CD4-positive, alpha-beta T cell (primary cell): ENCODE results near the gene R3HCC1L. TPM values are rescaled to one million over a fixed set of nuclear protein-coding genes. Genes with fewer than 3 reads are reported as not detected.

Experiments used
- ATAC-seq: fragments of 200-7000 bp; cut with Tn5 transposase; one replicate; pipeline ENCODE4 v1.10.0; 2022; ENCODE audit warnings: mild to moderate bottlenecking; ENCODE audit not compliant: poor library complexity
- CTCF ChIA-PET: fragments of 350-600 bp; sonication (Branson Sonifier 250); formaldehyde crosslinking; loops from one replicate; lab custom pipeline; 2021; ENCODE audit warnings: antibody characterized with exemption, inconsistent platforms; lab: Charles Lee
- POLR2A ChIA-PET: fragments of 350-600 bp; sonication (Branson Sonifier 250); formaldehyde crosslinking; loops from one replicate; lab custom pipeline; 2021; ENCODE audit warnings: antibody characterized with exemption, inconsistent platforms; lab: Charles Lee
- DNase-seq, 14 experiments: peaks; one replicate each; pipeline ENCODE4 v3.0.0-alpha.2; 2013 to 2020; ENCODE audit warnings: mixed read lengths in 2 of 14
- H3K27ac ChIP-seq, 2 donors: one replicate each; pipeline versions ENCODE4 v1.5.1 to v1.7.0; 2013; ENCODE audit warnings: low read length in 2 of 2, low read depth in 1 of 2, mild to moderate bottlenecking in 1 of 2
- H3K27me3 ChIP-seq, 2 experiments: 1 replicate in 1 of 2; 2 replicates in 1 of 2; pipeline versions ENCODE4 v1.6.1 to v1.7.0; 2013; ENCODE audit warnings: low read length in 2 of 2, control low read depth in 1 of 2, mild to moderate bottlenecking in 1 of 2, moderate library complexity in 1 of 2; ENCODE audit not compliant: insufficient read depth in 2 of 2, control insufficient read depth in 1 of 2
- H3K36me3 ChIP-seq: one replicate; pipeline ENCODE4 v1.6.1; 2013; ENCODE audit warnings: low read length, control low read depth; ENCODE audit not compliant: insufficient read depth
- H3K4me1 ChIP-seq: one replicate; pipeline ENCODE4 v1.6.1; 2013; ENCODE audit warnings: low read length, control low read depth; ENCODE audit not compliant: insufficient read depth
- H3K4me3 ChIP-seq: one replicate; pipeline ENCODE4 v1.5.1; 2013; ENCODE audit warnings: mild to moderate bottlenecking, low read length, moderate library complexity
- H3K9me3 ChIP-seq, 2 experiments: 1 replicate in 1 of 2; 2 replicates in 1 of 2; pipeline versions ENCODE4 v1.6.1 to v1.7.0; 2013; ENCODE audit warnings: low read length in 2 of 2, mild to moderate bottlenecking in 2 of 2, control low read depth in 1 of 2, moderate library complexity in 1 of 2; ENCODE audit not compliant: control insufficient read depth in 1 of 2, insufficient read depth in 1 of 2
- H3K27ac Mint-ChIP-seq: one replicate; pipeline ENCODE4 v1.8.0; 2020; ENCODE audit warnings: mixed read lengths
- H3K27me3 Mint-ChIP-seq: one replicate; pipeline ENCODE4 v1.8.0; 2021; ENCODE audit warnings: mixed read lengths
- H3K36me3 Mint-ChIP-seq: one replicate; pipeline ENCODE4 v1.8.0; 2021; ENCODE audit warnings: low read depth, mixed read lengths
- H3K4me1 Mint-ChIP-seq: one replicate; pipeline ENCODE4 v1.8.0; 2021; ENCODE audit warnings: low read depth, mixed read lengths
- H3K4me3 Mint-ChIP-seq: one replicate; pipeline ENCODE4 v1.8.0; 2020; ENCODE audit warnings: mild to moderate bottlenecking, mixed read lengths
- H3K9me3 Mint-ChIP-seq: one replicate; pipeline ENCODE4 v1.8.0; 2020; ENCODE audit warnings: mixed read lengths
- CTCF ChIP-seq: fragments of 200-600 bp; IDR thresholded peaks from one replicate; pipeline ENCODE4 v1.8.0; 2022; ENCODE audit warnings: antibody characterized with exemption, mild to moderate bottlenecking
- intact Hi-C, 2 experiments: fragments of 100-400 bp; cut with DNase I in 1 of 2; cut with micrococcal nuclease in 1 of 2; formaldehyde crosslinking; loops; one replicate each; pipeline versions ENCODE4 v1.15.1 to v1.9.0; 2023 to 2025; cut with DNase I, micrococcal nuclease
- total RNA-seq, 174 experiments: library from RNA in 2 of 174; stranded (reverse) in 2 of 174; gene quantifications; one replicate each; pipeline ENCODE4 v1.2.3 and lab custom pipeline; 2021 to 2026

Gene R3HCC1L
- total RNA-seq, 2 experiments from 2014 or later, result 12.7 to 13.7 TPM

GRCh38 chr10:98238391-98238790 lies 103.9 kb downstream of the R3HCC1L start:
- intact Hi-C loops, result no loop called here
- H3K27ac ChIP-seq, result no peak overlapping the region
- H3K9me3 ChIP-seq, result no peaks in the 10 kb centered on the region
- Mint-ChIP-seq H3K27ac (no peak overlapping the region), H3K4me1 (peaks cover 3% of the 10 kb centered on the region), H3K36me3 (peaks cover 92% of the 10 kb centered on the region), H3K4me3 (no peak overlapping the region), H3K9me3 (no peaks in the 10 kb centered on the region), H3K27me3 (no peaks in the 10 kb centered on the region)
- H3K4me3 ChIP-seq, result no peak overlapping the region
- ATAC-seq (no peak), DNase-seq (no peak)
- H3K36me3 ChIP-seq, result peaks cover 58% of the 10 kb centered on the region
- no peak for TF ChIP-seq CTCF
- ChIA-PET POLR2A (no interaction called here), CTCF (no interaction called here)
- H3K4me1 ChIP-seq, result no peaks in the 10 kb centered on the region
- H3K27me3 ChIP-seq, result no peaks in the 10 kb centered on the region

GRCh38 chr10:98240524-98240923 lies 106.1 kb downstream of the R3HCC1L start:
- H3K36me3 ChIP-seq, result peaks cover 65% of the 10 kb centered on the region
- Mint-ChIP-seq H3K27me3 (no peaks in the 10 kb centered on the region), H3K36me3 (peaks cover 93% of the 10 kb centered on the region), H3K4me3 (no peak overlapping the region), H3K9me3 (no peaks in the 10 kb centered on the region), H3K27ac (no peak overlapping the region), H3K4me1 (peaks cover 3% of the 10 kb centered on the region)
- intact Hi-C loops, result no loop called here
- ChIA-PET POLR2A (no interaction called here), CTCF (no interaction called here)
- DNase-seq, result no peak
- TF ChIP-seq CTCF, result no peak
- no peaks in the 10 kb centered on the region for H3K27me3 ChIP-seq
- H3K27ac ChIP-seq, result no peak overlapping the region
- no peak overlapping the region for H3K4me3 ChIP-seq
- no peaks in the 10 kb centered on the region for H3K9me3 ChIP-seq
- no peaks in the 10 kb centered on the region for H3K4me1 ChIP-seq
- ATAC-seq, result no peak

- Histone ChIP-seq H3K4me1 (no peaks in the 10 kb centered on the region), H3K27me3 (no peaks in the 10 kb centered on the region), H3K36me3 (peaks cover 64% of the 10 kb centered on the region), H3K4me3 (no peak overlapping the region), H3K9me3 (no peaks in the 10 kb centered on the region), H3K27ac (no peak overlapping the region)
- H3K36me3 Mint-ChIP-seq, result peaks cover 94% of the 10 kb centered on the region
- H3K4me3 Mint-ChIP-seq, result no peak overlapping the region
- no peak for TF ChIP-seq CTCF
- ChIA-PET POLR2A (no interaction called here), CTCF (no interaction called here)
- intact Hi-C loops, result no loop called here
- ATAC-seq (no peak), DNase-seq (no peak)
- H3K9me3 Mint-ChIP-seq, result no peaks in the 10 kb centered on the region
- no peak overlapping the region for H3K27ac Mint-ChIP-seq
- H3K27me3 Mint-ChIP-seq, result no peaks in the 10 kb centered on the region
- no peaks in the 10 kb centered on the region for H3K4me1 Mint-ChIP-seq
Measured at GRCh38 chr10:98242823-98243222, 108.4 kb downstream of the R3HCC1L start.
